NCI-H2029 treated with DMSO at 0.1 percent for 48 hours (cell line): ENCODE data around the gene BMP3.

Experiments
- DNase-seq: peaks from one replicate; lab custom pipeline; 2025; lab: John Stamatoyannopoulos, UW

The BMP3 gene

GRCh38 chr4:81106150-81106549 is 75.6 kb downstream of the BMP3 start:
- no peak for DNase-seq
